Pancreas (tissue), 10 donors: ENCODE results near the gene MYOM1. TPM values are rescaled to one million over a fixed set of nuclear protein-coding genes. Genes with fewer than 3 reads are reported as not detected.
"Not testable (repeated sequence)": the region's sequence is repeated elsewhere in the genome, so short reads cannot be mapped to it uniquely, and the experiment has no call there.

Experiments used
- ATAC-seq, 4 donors: fragments of 200-7000 bp; cut with Tn5 transposase; one replicate each; pipeline versions ENCODE4 v1.8.0 to v1.9.1; 2020; ENCODE audit warnings: mild to moderate bottlenecking in 4 of 4, moderate library complexity in 4 of 4
- DNase-seq, 6 donors: peaks; one replicate each; pipeline ENCODE4 v3.0.0-alpha.2; 2020
- FAIRE-seq: peaks from 2 replicates; lab custom pipeline; 2012; peaks lifted over from hg19 to GRCh38; lab: Jason Lieb, UNC
- H3K27ac ChIP-seq, 4 donors: fragments of 200-600 bp; sonication (generic); 1 replicate in 3 of 4; 2 replicates in 1 of 4; pipeline versions ENCODE4 v1.5.0 to v1.8.0; 2020
- H3K27me3 ChIP-seq, 4 donors: fragments of 200-600 bp; one replicate each; pipeline ENCODE4 v1.8.0; 2021
- H3K36me3 ChIP-seq, 3 donors: fragments of 200-600 bp; sonication (generic) in 1 of 3; one replicate each; pipeline versions ENCODE4 v1.5.0 to v1.8.0; 2020 to 2021
- H3K4me1 ChIP-seq, 3 donors: fragments of 200-600 bp; one replicate each; pipeline ENCODE4 v1.8.0; 2021
- H3K4me3 ChIP-seq, 4 donors: fragments of 200-600 bp; sonication (generic) in 2 of 4; one replicate each; pipeline versions ENCODE4 v1.5.0 to v1.8.0; 2020 to 2021
- H3K9me3 ChIP-seq, 4 donors: fragments of 200-600 bp; one replicate each; pipeline ENCODE4 v1.8.0; 2021
- WGBS, 2 donors: extraction: QIAGEN DNeasy Blood & Tissue Kit; methylation state at CpG; one replicate each; pipeline ENCODE4 v1.1.7; 2013; 5-methylcytosine and 5-hydroxymethylcytosine counted together
- intact Hi-C, 3 donors: fragments of 100-400 bp; cut with DNase I; formaldehyde crosslinking; loops; one replicate each; pipeline versions ENCODE4 v1.11.1 to v1.14.2; 2022
- polyA plus RNA-seq, 2 donors: library from polyadenylated mRNA; stranded (reverse); fragments of 200-250 nt; gene quantifications; one replicate each; pipeline ENCODE4 v1.2.3, GENCODE V29; 2013
- total RNA-seq, 6 donors: library from RNA; stranded (reverse); fragmentation: NEBNext Ultra II Directional in 4 of 6; extraction: Animal tissue kit (Norgen Biotek cat#: 25700) in 4 of 6; gene quantifications; one replicate each; pipeline versions ENCODE4 v1.2.1 to v1.2.4, GENCODE V29; 2021 to 2023
- TF ChIP-seq, protein P1 (sequence below), 4 donors: fragments of 200-600 bp; sonication (generic) in 3 of 4; IDR thresholded peaks; one replicate each; pipeline versions ENCODE4 v1.5.0 to v1.8.0; 2021; ENCODE audit warnings: antibody characterized with exemption in 4 of 4
- donor health status: healthy with polysubstance abuse.
- donor health status: DM: no; HTN: no; CAD: no; lungs with moderate emphysema.
- donor health status: DM: no; HTN: no; CAD: no.
- donor health status: control.
- donor health status: control.
- donor health status: Bipolar disorder and iron deficiency.
- donor health status: DM: yes; HTN: yes; CAD: no.
- donor health status: DM: no; HTN: no; CAD: no.
- donor health status: DM: no; HTN: no; CAD: no.
- donor health status: DM: yes; HTN: yes; CAD: no.

MYOM1 gene
- total and polyA plus RNA-seq, 8 donors: 4.7 to 18.2 (median 14.2) TPM

DNA sequence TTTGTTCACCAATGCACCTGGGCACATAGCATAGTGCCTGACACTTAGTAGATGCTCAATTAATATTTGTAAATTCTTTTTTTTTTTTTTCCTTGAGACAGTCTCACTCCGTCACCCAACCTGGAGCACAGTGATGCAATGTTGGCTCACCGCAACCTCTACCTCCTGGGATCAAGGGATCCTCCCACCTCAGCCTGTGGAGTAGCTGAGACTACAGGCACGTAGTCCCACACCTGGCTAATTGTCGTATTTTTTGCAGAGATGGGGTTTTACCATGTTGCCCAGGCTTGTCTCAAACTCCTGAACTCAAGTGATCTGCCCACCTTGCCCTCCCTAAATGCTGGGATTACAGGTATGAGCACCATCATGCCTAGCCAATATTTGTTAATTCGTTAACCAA, 183.7 kb downstream of the MYOM1 start:
- Histone ChIP-seq H3K36me3 (no peaks in the 10 kb centered on the region), H3K4me1 (peaks cover 0 to 3% (median 0%) of the 10 kb centered on the region in 3 donors), H3K27me3 (no peaks in the 10 kb centered on the region), H3K4me3 (no peak overlapping the region), H3K9me3 (no peaks in the 10 kb centered on the region), H3K27ac (no peak overlapping the region)
- 89 to 94% methylated on average over 5 of the region's 5 CpGs for WGBS, 2 donors
- FAIRE-seq: no peak
- TF ChIP-seq, protein P1, sequence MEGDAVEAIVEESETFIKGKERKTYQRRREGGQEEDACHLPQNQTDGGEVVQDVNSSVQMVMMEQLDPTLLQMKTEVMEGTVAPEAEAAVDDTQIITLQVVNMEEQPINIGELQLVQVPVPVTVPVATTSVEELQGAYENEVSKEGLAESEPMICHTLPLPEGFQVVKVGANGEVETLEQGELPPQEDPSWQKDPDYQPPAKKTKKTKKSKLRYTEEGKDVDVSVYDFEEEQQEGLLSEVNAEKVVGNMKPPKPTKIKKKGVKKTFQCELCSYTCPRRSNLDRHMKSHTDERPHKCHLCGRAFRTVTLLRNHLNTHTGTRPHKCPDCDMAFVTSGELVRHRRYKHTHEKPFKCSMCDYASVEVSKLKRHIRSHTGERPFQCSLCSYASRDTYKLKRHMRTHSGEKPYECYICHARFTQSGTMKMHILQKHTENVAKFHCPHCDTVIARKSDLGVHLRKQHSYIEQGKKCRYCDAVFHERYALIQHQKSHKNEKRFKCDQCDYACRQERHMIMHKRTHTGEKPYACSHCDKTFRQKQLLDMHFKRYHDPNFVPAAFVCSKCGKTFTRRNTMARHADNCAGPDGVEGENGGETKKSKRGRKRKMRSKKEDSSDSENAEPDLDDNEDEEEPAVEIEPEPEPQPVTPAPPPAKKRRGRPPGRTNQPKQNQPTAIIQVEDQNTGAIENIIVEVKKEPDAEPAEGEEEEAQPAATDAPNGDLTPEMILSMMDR (IDR thresholded peaks at IDR 0.05): no peak
- ATAC-seq: no peak
- DNase-seq: no peak
- intact Hi-C loops: no loop called here

DNA sequence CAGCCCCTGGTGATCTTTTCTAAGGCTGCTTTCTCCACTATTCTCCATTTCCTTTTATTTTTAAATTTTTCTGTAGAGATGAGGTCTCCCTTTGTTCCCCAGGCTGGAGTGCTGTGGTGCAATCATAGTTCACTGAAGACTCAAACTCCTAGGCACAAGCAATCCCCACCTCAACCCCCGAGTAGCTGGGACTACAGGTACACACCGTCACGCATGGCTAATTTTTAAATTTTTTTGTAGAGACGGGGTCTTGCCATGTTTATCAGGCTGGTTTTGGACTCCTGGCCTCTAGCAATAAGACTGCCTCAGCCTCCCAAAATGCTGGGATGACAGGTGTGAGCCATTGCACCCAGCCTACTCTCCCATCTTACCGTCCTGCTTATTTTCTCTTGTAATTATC, 184.1 kb downstream of the MYOM1 start:
- WGBS, 2 donors: 87 to 93% methylated on average over 5 of the region's 5 CpGs
- intact Hi-C loops: no loop called here
- H3K36me3 ChIP-seq: no peaks in the 10 kb centered on the region
- no peaks in the 10 kb centered on the region for H3K27me3 ChIP-seq
- FAIRE-seq: no peak
- peaks cover 0 to 3% (median 0%) of the 10 kb centered on the region in 3 donors for H3K4me1 ChIP-seq
- no peak for DNase-seq
- no peaks in the 10 kb centered on the region for H3K9me3 ChIP-seq
- no peak overlapping the region for H3K4me3 ChIP-seq
- TF ChIP-seq, protein P1 (IDR thresholded peaks at IDR 0.05): no peak
- H3K27ac ChIP-seq: no peak overlapping the region
- ATAC-seq: no peak

DNA sequence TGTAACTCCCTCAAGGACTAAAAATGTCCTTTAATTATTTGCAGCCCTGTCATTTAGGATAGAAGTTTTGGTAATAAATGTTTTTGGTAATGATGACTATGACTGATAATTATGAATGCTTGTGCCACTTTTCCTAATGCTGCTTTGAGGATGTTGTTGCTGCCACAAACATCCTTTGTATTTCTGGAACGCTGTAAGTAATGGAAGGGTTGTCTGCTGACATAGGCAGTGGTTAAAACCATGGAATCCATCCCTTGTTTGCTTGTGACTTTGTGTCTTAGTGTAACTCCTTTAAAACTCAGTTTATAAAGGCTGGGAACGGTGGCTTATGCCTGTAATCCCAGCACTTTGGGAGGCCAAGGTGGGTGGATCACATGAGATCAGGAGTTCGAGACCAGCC, 187.0 kb downstream of the MYOM1 start:
- TF ChIP-seq, protein P1 (IDR thresholded peaks at IDR 0.05): no peak
- Histone ChIP-seq H3K4me3 (no peak overlapping the region), H3K36me3 (no peaks in the 10 kb centered on the region), H3K4me1 (peaks cover 0 to 3% (median 0%) of the 10 kb centered on the region in 3 donors), H3K27ac (no peak overlapping the region), H3K27me3 (no peaks in the 10 kb centered on the region), H3K9me3 (no peaks in the 10 kb centered on the region)
- WGBS, 2 donors: 72 to 90% methylated on average over 3 of the region's 3 CpGs
- ATAC-seq (no peak), FAIRE-seq (no peak), DNase-seq (no peak)
- intact Hi-C loops: no loop called here

DNA sequence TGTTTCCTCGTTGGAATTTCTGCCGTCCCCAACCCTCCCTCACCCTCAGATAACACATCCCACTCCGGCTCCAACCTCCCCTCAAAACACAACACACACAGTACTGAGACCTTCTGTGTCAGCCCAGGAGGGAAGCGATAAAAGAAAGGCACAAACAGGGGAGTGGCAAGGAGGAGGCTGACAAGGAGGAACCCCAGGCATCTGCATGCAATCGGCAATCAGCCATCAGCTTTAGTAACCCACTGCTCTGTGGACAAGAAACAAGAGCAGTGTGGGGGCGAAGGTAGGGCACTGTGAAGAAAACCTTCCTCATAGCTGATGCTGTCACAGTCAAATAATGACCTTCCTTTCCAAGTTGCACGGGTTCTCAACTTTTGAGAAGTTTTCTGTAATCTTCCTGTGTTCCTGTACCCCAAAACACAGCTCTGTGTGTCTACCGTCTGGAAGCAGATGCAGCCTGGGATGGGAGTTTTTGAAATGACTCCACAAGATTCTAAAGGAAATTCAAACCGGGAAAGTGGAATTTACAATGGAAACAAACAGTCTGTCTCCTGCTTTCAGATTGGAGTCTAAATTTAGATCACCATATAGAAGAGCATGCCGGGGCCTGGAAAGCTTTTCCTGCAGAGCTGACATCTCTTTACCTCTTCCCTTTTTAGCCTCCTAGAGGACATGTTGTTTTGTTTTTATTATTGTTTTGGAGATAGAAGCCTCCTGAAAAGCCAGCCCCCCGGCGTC, 190.4 kb downstream of the MYOM1 start:
- 59 to 60% methylated on average over 12 of the region's 12 CpGs for WGBS, 2 donors
- DNase-seq (no peak), ATAC-seq (no peak), FAIRE-seq (no peak)
- Histone ChIP-seq H3K9me3 (no peaks in the 10 kb centered on the region), H3K27me3 (no peaks in the 10 kb centered on the region), H3K4me3 (no peak overlapping the region), H3K4me1 (no peaks in the 10 kb centered on the region), H3K27ac (no peak overlapping the region), H3K36me3 (no peaks in the 10 kb centered on the region)
- intact Hi-C loops: no loop called here
- TF ChIP-seq, protein P1 (IDR thresholded peaks at IDR 0.05): no peak

DNA sequence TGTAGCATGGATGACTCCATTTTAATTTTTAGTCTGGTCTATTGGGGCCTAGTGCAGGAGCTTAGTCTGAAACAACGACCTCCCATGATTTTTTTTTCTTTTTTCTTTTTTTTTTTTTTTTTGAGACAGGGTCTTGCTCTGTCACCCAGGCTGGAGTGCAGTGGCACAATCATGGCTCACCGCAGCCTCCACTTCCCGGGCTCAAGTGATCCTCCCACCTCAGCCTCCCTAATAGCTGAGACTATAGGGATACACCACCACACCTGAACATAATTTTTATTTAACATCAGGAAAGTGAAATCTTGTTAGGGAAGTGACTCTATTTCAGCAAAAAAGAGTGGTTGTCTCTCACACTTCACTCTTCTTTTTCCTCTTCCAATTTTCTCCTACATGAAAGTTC, 191.7 kb downstream of the MYOM1 start:
- H3K36me3 ChIP-seq, H3K9me3 ChIP-seq, H3K4me3 ChIP-seq, H3K4me1 ChIP-seq, H3K27me3 ChIP-seq, ATAC-seq, H3K27ac ChIP-seq, DNase-seq, intact Hi-C loops, FAIRE-seq: not testable (repeated sequence)
- 83 to 93% methylated on average over 3 of the region's 3 CpGs for WGBS, 2 donors
